HCT116 (cell line): Measurements from ENCODE around the gene RAPGEF2. TPM values are rescaled to one million over a fixed set of nuclear protein-coding genes. Genes with fewer than 3 reads are reported as not detected.

ENCODE experiments used
- ATAC-seq: fragments of 200-7000 bp; cut with Tn5 transposase; 2 replicates; pipeline ENCODE4 v1.9.1; 2020; ENCODE audit warnings: mild to moderate bottlenecking, moderate library complexity
- BruUV-seq: library from RNA; stranded (reverse); fragments of 400-500 nt; replicated peaks from 2 replicates; lab custom pipeline; 2021; lab: Mats Ljungman, UMichigan
- CTCF ChIA-PET: fragments of 300-600 bp; sonication (Branson Sonifier 250); formaldehyde crosslinking; loops from one replicate; lab custom pipeline; 2021; ENCODE audit warnings: antibody characterized with exemption; lab: Charles Lee
- POLR2A ChIA-PET: fragments of 300-600, 350-600 bp; sonication (Branson Sonifier 250); formaldehyde crosslinking; loops from one replicate; lab custom pipeline; 2021; ENCODE audit warnings: antibody characterized with exemption; lab: Charles Lee
- RAD21 ChIA-PET, 2 experiments: fragments of 300-600 bp; sonication (Branson Sonifier 250); formaldehyde crosslinking; loops; one replicate each; lab custom pipeline; 2023; ENCODE audit warnings: low total read pairs in 2 of 2; ENCODE audit not compliant: uncharacterized antibody in 2 of 2, unreplicated experiment in 2 of 2, low non-redundant PET in 1 of 2; lab: Charles Lee
- DNase-seq: peaks from one replicate; pipeline ENCODE4 v3.0.0-alpha.2; 2010; ENCODE audit warnings: low read depth, low spot score
- H2AFZ ChIP-seq: fragments of 200-600 bp; shearing (Covaris generic), sonication (generic); 2 replicates; pipeline ENCODE4 v1.6.1; 2017; ENCODE audit warnings: low read depth, mixed run types, mixed read lengths, antibody characterized with exemption, low read length; ENCODE audit not compliant: poor library complexity, severe bottlenecking
- H3K27ac ChIP-seq: 2 replicates; pipeline ENCODE4 v1.5.1; 2012; ENCODE audit warnings: low read depth, low read length
- H3K27me3 ChIP-seq: fragments of 200-600 bp; sonication (generic); 2 replicates; pipeline ENCODE4 v1.6.1; 2016; ENCODE audit warnings: mixed run types, low read length, mixed read lengths; ENCODE audit not compliant: insufficient read depth
- H3K36me3 ChIP-seq, 2 experiments: fragments of 200-500 bp in 1 of 2; fragments of 200-600 bp in 1 of 2; sonication (Bioruptor generic) in 1 of 2; sonication (generic) in 1 of 2; 2 replicates each; pipeline versions ENCODE4 v1.5.1 to v1.6.1; 2014 to 2016; ENCODE audit warnings: low read length in 2 of 2, inconsistent platforms in 1 of 2, mixed read lengths in 1 of 2, mixed run types in 1 of 2; ENCODE audit not compliant: insufficient read depth in 2 of 2, control insufficient read depth in 1 of 2
- H3K4me1 ChIP-seq, 2 experiments: fragments of 200-600 bp in 1 of 2; sonication (generic) in 1 of 2; 2 replicates each; pipeline versions ENCODE4 v1.5.1 to v1.6.1; 2012 to 2017; ENCODE audit warnings: low read length in 2 of 2, inconsistent platforms in 1 of 2, mild to moderate bottlenecking in 1 of 2, mixed read lengths in 1 of 2, mixed run types in 1 of 2, moderate library complexity in 1 of 2; ENCODE audit not compliant: insufficient read depth in 2 of 2, control insufficient read depth in 1 of 2
- H3K4me2 ChIP-seq: fragments of 200-600 bp; sonication (generic); 2 replicates; pipeline ENCODE4 v1.6.1; 2017; ENCODE audit warnings: mixed run types, low read length, mixed read lengths
- H3K4me3 ChIP-seq, 2 experiments: fragments of 200-600 bp in 1 of 2; sonication (generic) in 1 of 2; replicated peaks in 1 of 2; 2 replicates each; pipeline ENCODE4 v1.5.1; 2011 to 2016; ENCODE audit warnings: low read length in 2 of 2, control low read depth in 1 of 2, low read depth in 1 of 2, mild to moderate bottlenecking in 1 of 2, mixed read lengths in 1 of 2, mixed run types in 1 of 2
- H3K79me2 ChIP-seq: fragments of 200-600 bp; sonication (generic); 2 replicates; pipeline ENCODE4 v1.6.1; 2017; ENCODE audit warnings: mild to moderate bottlenecking, mixed run types, low read length, moderate library complexity, mixed read lengths; ENCODE audit not compliant: insufficient read depth
- H3K9ac ChIP-seq: fragments of 200-600 bp; sonication (generic); 2 replicates; pipeline ENCODE4 v1.6.1; 2016; ENCODE audit warnings: low read length, mixed read lengths
- H3K9me2 ChIP-seq: fragments of 200-600 bp; sonication (generic), shearing (Covaris generic); 2 replicates; pipeline ENCODE4 v1.6.1; 2017; ENCODE audit warnings: mixed run types, mild to moderate bottlenecking, moderate library complexity; ENCODE audit not compliant: insufficient read depth
- H3K9me3 ChIP-seq, 2 experiments: fragments of 200-500 bp in 1 of 2; fragments of 200-600 bp in 1 of 2; sonication (Bioruptor generic) in 1 of 2; sonication (generic) in 1 of 2; 2 replicates each; pipeline ENCODE4 v1.6.1; 2014 to 2017; ENCODE audit warnings: low read length in 2 of 2, mixed read lengths in 2 of 2, inconsistent platforms in 1 of 2, low read depth in 1 of 2, mild to moderate bottlenecking in 1 of 2, mixed run types in 1 of 2, moderate library complexity in 1 of 2; ENCODE audit not compliant: control insufficient read depth in 1 of 2, insufficient read depth in 1 of 2
- H4K20me1 ChIP-seq: fragments of 200-600 bp; sonication (generic), shearing (Covaris generic); 2 replicates; pipeline ENCODE4 v1.6.1; 2017; ENCODE audit warnings: mixed run types, mild to moderate bottlenecking, moderate library complexity; ENCODE audit not compliant: insufficient read depth
- ATF3 ChIP-seq: IDR thresholded peaks from 2 replicates; pipeline ENCODE4 v1.6.1; 2012
- EZH2 ChIP-seq: fragments of 200-600 bp; sonication (generic); IDR thresholded peaks from 2 replicates; pipeline ENCODE4 v1.6.1; 2017; ENCODE audit warnings: antibody characterized with exemption, mixed run types
- JUND ChIP-seq: IDR thresholded peaks from 2 replicates; pipeline ENCODE4 v1.6.1; 2012
- MAX ChIP-seq: IDR thresholded peaks from 2 replicates; pipeline ENCODE4 v1.6.1; 2012
- POLR2A ChIP-seq: IDR thresholded peaks from 2 replicates; pipeline ENCODE4 v1.7.0; 2011; ENCODE audit warnings: borderline replicate concordance; ENCODE audit not compliant: insufficient read depth, insufficient read length; ENCODE audit errors: extremely low read depth
- POLR2AphosphoS5 ChIP-seq: IDR thresholded peaks from 2 replicates; pipeline ENCODE4 v1.6.1; 2011; ENCODE audit warnings: mild to moderate bottlenecking, low read depth, low read length, moderate library complexity
- RAD21 ChIP-seq: IDR thresholded peaks from 2 replicates; pipeline ENCODE4 v1.6.1; 2012; ENCODE audit warnings: low read depth, mild to moderate bottlenecking
- REST ChIP-seq: IDR thresholded peaks from 2 replicates; pipeline ENCODE4 v1.6.1; 2012; ENCODE audit warnings: low read depth
- SIN3A ChIP-seq: IDR thresholded peaks from 2 replicates; pipeline ENCODE4 v1.6.1; 2012; ENCODE audit warnings: low read depth
- SP1 ChIP-seq: IDR thresholded peaks from 2 replicates; pipeline ENCODE4 v1.6.1; 2012; ENCODE audit warnings: low read depth
- SRF ChIP-seq: IDR thresholded peaks from 2 replicates; pipeline ENCODE4 v1.6.1; 2012; ENCODE audit warnings: low read depth
- ZFX ChIP-seq: fragments of 450-650 bp; IDR thresholded peaks from 2 replicates; pipeline ENCODE4 v1.6.1; 2017
- ZNF274 ChIP-seq: fragments of 200-500 bp; sonication (Bioruptor generic); IDR thresholded peaks from 2 replicates; pipeline ENCODE4 v1.6.1; 2014; ENCODE audit warnings: mild to moderate bottlenecking, low read depth, low read length, inconsistent platforms
- intact Hi-C: fragments of 100-400 bp; cut with micrococcal nuclease; formaldehyde crosslinking; loops from 2 replicates; pipeline ENCODE4 v1.10.0; 2022
- total RNA-seq: library from RNA; stranded (reverse); gene quantifications from one replicate; pipeline ENCODE4 v1.2.1, GENCODE V29; 2021; ENCODE audit not compliant: unreplicated experiment

RAPGEF2 gene
- total RNA-seq, 1 experiment from 2014 or later, result 21.2 TPM

GRCh38 chr4:159269956-159270355 is 167.1 kb downstream of the RAPGEF2 start:
- POLR2A ChIA-PET, result no interaction called here
- no peaks in the 10 kb centered on the region for H4K20me1 ChIP-seq
- ATAC-seq (no peak), DNase-seq (no peak)
- RAD21 ChIA-PET, result no interaction called here
- no peak overlapping the region for H3K4me2 ChIP-seq
- H3K9me2 ChIP-seq, result no peaks in the 10 kb centered on the region
- no peak overlapping the region for H3K27ac ChIP-seq
- H3K9me3 ChIP-seq, result no peaks in the 10 kb centered on the region
- H3K9ac ChIP-seq, result no peak overlapping the region
- CTCF ChIA-PET, result no interaction called here
- no peak for TF ChIP-seq ZFX
- no peak for TF ChIP-seq POLR2AphosphoS5
- TF ChIP-seq SRF, result no peak
- no peak for TF ChIP-seq SP1
- no peak for TF ChIP-seq JUND
- TF ChIP-seq MAX, result no peak
- TF ChIP-seq POLR2A, result no peak
- TF ChIP-seq RAD21, result no peak
- no peak for TF ChIP-seq EZH2
- TF ChIP-seq ZNF274, result no peak
- H2AFZ ChIP-seq, result no peak overlapping the region
- H3K4me1 ChIP-seq, result peaks cover 13 to 18% of the 10 kb centered on the region in 2 experiments
- H3K27me3 ChIP-seq, result no peaks in the 10 kb centered on the region
- BruUV-seq, result no TSS peak
- intact Hi-C loops, result no loop called here
- no peaks in the 10 kb centered on the region for H3K79me2 ChIP-seq
- no peaks in the 10 kb centered on the region for H3K36me3 ChIP-seq
- H3K4me3 ChIP-seq, result no peak overlapping the region

GRCh38 chr4:159271856-159272255 is 169.0 kb downstream of the RAPGEF2 start:
- H2AFZ ChIP-seq, result no peak overlapping the region
- ChIA-PET RAD21 (no interaction called here), CTCF (no interaction called here), POLR2A (no interaction called here)
- H3K36me3 ChIP-seq, result no peaks in the 10 kb centered on the region
- H3K9me2 ChIP-seq, result no peaks in the 10 kb centered on the region
- intact Hi-C loops, result no loop called here
- H3K9me3 ChIP-seq, result no peaks in the 10 kb centered on the region
- H3K27ac ChIP-seq, result no peak overlapping the region
- no peak overlapping the region for H3K9ac ChIP-seq
- peaks cover 13 to 18% of the 10 kb centered on the region in 2 experiments for H3K4me1 ChIP-seq
- TF ChIP-seq SIN3A, result no peak
- no peak for TF ChIP-seq ATF3
- no peak for TF ChIP-seq REST
- TF ChIP-seq RAD21, result no peak
- no peak for ATAC-seq
- no TSS peak for BruUV-seq
- H3K27me3 ChIP-seq, result no peaks in the 10 kb centered on the region
- H3K4me3 ChIP-seq, result no peak overlapping the region
- no peak for DNase-seq
- no peaks in the 10 kb centered on the region for H3K79me2 ChIP-seq
- no peak overlapping the region for H3K4me2 ChIP-seq
- no peaks in the 10 kb centered on the region for H4K20me1 ChIP-seq
